Measurements from ENCODE around the gene ITGBL1.
A peak's percentile ranks its signal among the peaks of the same experiment; 100 is the strongest.

ITGBL1 gene

DNA sequence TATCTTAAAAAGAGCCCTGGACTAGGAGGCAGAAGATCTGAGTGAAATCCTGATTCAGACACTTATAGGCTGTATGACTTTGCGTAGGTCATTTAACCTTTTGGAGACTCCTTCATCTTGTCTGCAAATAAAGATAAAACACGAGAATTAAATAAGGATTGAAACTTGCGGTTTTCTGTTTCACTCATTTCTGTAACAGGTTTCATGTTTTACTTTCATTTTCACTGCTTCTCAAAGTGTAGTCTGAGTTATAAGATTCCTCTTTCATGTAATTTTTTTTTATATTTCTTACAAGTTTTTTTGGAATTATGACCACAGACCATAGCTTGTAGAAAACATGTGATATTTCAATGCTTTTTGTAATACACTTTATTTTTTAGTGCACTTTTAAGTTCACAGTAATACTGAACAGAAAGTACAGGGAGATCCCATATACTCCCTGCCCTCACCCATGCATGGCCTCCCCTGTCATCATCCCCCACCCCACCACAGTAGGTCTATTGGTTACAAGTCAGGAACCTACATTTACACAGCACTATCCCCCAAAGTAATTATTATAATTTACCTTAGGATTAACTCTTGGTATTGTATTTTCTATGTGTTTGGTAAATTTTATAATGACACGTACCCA, 174.6 kb downstream of the ITGBL1 start:
- peak; percentile 7 for DNase-seq (ENCODE audit: low read depth)

DNA sequence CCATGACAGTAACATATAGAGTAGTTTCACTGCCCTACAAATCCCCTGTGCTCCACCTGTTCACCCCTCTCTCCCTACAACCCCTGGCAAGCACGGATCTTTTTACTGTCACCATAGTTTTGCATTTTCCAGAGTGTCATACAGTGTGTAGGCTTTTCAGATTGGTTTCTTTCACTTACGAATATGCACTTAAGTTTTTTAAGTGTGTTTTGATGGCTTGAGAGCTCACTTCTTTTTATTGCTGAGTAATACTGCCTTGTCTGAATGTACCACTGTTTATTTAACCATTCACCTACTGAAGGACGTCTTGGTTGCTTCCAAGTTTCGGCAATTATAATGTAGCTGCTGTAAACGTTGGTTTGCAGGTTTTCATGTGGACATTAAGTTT, 175.1 kb downstream of the ITGBL1 start:
- DNase-seq (ENCODE audit: low read depth), result peak; percentile 12

DNA sequence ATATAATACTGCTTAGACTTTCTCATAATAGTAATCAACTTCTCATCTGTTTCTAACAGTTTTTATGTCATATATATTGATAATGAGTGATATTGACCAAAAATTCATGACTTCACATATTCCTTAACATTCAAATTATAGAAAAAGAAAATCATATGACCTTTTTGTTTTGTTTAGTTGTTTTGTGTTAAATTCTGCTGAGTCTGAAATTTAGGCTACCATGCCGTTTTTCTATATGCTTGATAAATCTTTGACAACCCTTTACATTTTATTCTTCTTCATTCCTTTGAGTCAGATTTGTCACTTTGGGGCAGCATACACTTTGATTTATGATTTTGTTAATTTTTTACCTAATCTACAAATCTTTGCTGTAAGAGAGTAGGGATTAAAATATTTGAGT, 176.4 kb downstream of the ITGBL1 start:
- DNase-seq (ENCODE audit: low read depth), result no peak

DNA sequence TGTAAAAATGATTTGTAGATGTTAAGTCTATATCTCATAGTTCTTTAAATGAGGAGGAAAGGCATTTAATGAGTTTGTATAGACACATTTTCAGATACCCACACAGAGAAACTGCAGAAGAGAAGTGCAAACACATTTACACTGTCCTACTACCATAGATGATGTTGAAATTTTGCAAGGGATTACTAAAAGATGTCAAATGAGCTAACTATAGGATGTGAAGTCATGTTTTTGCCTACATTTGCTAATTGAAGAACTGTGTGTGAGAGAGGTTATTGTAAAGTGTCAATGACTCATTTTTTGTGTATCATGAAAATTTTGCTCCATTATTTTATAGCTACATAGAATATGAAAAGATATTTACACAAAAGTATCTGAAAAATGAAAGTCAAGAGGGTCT, 178.9 kb downstream of the ITGBL1 start:
- no peak for DNase-seq (ENCODE audit: low read depth)

DNA sequence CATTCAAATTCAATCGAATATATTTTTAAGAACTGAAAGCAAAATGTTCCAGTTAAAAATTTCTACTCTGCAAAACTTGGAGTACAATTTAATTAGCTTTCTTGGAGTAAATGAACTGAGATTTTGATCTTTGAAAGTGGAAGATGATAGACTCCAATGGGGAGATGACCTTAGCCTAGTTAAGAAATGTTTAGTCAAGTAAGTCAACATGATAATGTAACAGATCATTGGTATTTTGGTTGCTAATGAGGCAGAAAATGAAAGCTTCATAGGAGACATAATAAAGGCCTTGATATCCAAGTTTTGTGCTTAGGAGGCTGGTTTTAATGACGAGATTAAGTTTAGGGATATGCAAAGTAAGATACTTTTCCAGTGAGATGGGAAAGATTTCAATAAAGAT, 181.7 kb downstream of the ITGBL1 start:
- no peak for DNase-seq (ENCODE audit: low read depth)

DNA sequence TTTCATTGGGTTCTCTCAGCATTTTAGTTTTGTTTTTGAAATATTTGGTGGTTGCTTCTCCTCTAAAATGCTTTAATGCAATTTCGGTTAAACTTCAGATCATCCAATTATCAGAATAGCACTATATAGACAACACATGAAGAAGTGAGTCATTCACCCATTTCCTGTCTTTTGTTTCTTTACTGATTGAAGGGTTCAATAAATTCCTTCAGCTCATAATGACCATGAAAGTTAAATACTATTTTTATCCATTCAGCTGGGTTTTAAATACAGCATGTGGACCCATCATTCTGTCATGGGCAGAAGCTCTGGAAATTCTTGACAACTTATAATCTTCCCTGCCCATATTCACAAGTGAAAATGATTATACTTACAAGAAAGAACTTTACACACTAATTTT, 187.2 kb downstream of the ITGBL1 start:
- peak; percentile 36 for DNase-seq (ENCODE audit: low read depth)

DNA sequence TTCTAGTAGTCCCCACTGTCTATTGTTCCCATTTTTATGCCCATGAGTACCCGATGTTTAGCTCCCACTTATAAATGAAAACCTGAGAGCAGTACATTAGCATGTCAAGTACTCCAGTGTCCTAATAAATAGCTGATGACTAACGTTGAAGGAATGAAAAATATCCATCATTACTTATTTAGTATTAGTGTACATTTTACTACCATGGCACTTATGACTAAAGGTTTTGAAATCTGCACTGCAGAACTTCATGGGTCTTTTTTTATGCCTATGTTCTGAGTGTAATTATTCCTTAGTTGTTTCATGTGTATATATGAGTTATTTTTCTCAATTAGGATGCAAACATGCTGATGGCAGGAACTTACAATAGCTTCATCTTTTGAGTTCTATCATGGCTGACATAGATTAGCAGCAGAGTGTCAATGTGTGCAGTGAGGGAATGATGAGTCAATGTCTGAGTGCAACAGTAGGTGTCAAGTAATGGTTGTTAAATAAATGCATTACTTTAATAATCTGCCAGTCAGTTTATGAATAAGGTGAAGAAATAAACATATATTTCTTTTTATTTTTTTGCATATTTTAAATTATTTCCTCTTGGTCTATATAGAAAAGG, 188.4 kb downstream of the ITGBL1 start:
- DNase-seq (ENCODE audit: low read depth), result peak; percentile 93

DNA sequence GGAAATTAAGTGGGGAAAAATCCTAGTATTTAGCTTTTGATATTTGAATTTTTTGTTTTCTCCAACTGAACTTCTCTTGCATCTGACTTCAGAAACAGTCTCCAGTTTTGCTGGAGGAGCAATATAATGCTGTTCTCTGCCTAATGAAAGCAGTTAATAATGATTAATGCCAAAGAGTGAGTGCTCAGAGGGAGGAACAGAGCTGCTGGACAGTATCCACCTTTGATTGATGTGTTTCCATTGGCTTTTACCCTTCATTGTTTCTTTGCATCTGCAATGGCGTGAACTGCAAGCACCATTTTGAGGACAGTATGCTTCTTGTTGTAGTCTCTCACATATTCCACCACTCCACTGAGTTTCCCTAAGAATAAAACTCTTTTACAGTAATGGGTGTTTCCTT, 193.4 kb downstream of the ITGBL1 start:
- DNase-seq (ENCODE audit: low read depth), result no peak

DNA sequence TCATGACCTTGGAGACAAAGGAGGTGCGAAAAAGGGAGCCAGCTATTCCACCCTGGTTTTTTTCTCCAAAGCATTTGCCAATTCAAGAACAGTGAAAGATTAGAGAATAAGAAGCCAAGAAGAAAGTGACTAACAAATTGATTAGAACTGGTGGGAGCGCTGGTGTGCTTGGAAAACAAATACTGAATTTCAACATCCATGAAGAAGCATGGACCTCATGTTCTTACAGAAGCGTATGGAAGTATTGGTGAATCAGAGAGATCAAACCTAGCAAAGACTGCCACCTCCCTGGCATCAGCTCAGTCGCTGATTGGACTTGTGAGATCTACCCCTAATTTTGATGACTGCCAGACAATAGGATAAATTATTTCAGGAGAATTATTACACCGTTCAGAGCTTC, 195.3 kb downstream of the ITGBL1 start:
- DNase-seq (ENCODE audit: low read depth), result no peak

DNA sequence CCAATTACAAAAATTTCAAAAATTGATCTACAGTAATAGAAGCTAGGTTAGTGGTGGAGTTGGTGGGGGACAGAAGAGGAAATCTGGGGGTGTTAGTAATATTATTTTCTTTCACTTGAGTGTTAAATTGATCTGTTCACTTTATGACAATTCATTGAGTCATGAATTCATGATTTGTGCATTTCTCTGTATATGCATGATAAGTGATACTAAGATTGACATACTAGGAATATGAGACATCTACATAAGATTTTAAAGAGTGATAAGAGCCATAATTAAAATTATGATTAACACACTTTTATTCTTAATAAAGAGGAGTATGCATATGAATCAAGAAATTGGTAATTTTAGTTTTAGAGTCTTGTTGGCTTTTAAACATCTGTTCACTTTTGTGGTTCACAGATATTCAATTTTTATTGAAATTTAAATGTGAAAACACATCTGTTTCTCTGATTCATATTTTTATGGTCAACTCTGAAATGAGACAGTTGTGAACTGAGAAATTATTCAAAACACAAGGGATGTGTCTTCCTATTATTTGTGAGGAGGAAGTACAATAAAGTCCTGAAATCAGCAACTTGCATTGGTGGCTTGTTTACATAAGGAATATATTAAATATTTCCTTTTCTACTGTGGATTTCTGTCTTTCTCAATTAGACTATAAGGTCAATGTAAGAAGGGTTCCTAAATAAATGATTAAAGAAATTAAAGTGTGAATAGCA, 196.5 kb downstream of the ITGBL1 start:
- no peak for DNase-seq (ENCODE audit: low read depth)

DNA sequence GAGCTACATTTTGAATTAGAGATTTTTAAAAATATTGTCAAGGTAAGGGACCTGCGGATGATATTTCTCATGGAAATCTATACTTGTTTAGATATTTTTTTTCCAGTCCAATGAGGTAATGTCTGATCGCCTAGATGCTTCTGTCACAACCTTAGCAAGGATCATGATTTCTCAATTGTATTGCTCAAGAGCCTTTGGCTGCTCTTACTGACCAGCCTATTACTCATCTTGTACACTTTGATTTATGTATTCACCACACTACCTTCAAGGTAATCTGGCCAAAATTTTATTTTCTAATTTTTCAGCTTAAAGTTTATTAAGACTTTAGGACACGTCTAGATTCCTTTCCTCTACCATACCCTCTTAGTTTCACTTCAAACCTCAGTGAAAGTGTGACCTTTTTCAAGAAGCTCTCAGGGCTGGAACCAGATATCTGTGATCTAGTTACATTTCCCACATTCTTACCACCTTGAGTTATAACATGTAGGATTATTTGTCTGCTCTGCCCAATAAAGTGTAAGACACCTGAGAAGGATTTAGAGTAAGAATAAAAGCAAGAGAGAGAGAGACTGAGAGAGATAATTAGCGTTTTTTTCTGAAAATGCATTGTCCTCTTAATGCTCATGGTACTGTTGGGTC, 197.1 kb downstream of the ITGBL1 start:
- DNase-seq (ENCODE audit: low read depth), result peak; percentile 64

DNA sequence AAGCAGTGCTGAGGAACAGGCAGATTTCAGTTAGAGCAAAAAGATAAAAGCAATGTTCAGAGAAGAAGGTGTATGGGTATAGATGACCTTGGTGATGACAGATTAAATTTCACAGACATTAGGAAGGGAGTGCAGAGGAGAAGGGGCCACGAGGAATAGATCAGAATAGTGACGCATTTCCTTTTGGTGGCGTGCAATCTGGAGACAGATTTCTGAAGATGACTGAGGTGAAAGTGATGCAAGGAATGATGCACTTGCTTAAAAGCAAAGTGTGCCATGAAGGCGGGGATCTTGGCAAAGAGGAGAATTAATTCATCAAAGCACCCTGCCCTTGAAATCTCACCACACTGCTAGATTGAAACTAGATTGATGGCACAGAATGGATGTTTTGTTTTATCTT, 202.4 kb downstream of the ITGBL1 start:
- peak; percentile 38 for DNase-seq (ENCODE audit: low read depth)

DNA sequence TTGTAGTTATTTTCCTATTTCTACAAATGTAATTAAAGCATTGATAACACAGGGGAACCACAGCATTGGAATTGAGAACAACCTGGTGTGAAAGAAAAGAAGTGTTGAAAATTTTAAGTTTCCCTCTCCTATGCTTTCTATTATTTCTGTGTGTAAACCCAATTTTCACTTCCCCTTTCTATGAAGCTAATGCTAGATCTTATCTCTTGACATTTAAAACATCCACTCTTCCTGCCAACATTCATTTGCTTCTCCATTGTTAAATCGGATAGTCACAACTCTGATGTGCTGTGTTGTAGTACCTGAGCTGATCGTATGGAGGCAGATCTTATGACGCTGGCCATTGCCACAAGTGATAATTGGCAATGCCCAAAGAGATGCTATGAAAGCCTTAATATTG, 203.0 kb downstream of the ITGBL1 start:
- DNase-seq (ENCODE audit: low read depth), result no peak

DNA sequence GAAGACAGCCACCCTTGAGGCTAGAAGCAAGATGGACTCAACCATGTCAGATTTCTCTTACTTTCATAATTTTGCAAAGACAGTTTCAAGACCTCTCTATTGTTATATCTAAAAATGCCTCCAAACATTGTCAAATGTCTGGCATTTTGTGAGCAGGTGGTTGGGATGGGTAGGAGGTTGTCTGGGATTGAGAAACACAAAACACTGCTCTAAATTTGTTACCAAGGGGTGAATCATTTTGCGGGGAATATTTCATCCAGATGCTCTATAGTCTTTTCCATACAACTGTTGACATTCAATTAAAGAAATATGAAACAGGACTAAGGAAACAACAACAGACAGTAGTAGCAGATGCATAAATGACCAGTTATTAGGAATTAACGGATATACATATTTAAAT, 208.2 kb downstream of the ITGBL1 start:
- no peak for DNase-seq (ENCODE audit: low read depth)

DNA sequence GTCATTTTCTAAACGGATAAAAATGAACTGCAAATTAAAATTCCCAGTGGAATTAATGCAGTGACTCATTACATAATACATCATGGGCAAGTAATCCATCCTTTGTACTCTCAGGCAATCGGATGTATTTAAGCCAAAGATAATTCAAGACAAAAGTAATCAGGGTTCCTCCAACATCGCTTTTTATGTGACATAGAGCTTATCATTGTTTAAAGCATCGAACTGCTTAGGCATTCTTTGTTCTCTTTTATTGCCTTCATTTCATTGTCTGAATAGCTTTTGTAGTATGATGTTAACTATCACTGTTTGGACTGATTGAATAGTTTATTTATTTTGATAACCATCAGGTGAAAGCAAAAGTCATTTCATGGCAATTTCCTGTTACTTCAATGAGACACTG, 209.4 kb downstream of the ITGBL1 start:
- peak; percentile 22 for DNase-seq (ENCODE audit: low read depth)

DNA sequence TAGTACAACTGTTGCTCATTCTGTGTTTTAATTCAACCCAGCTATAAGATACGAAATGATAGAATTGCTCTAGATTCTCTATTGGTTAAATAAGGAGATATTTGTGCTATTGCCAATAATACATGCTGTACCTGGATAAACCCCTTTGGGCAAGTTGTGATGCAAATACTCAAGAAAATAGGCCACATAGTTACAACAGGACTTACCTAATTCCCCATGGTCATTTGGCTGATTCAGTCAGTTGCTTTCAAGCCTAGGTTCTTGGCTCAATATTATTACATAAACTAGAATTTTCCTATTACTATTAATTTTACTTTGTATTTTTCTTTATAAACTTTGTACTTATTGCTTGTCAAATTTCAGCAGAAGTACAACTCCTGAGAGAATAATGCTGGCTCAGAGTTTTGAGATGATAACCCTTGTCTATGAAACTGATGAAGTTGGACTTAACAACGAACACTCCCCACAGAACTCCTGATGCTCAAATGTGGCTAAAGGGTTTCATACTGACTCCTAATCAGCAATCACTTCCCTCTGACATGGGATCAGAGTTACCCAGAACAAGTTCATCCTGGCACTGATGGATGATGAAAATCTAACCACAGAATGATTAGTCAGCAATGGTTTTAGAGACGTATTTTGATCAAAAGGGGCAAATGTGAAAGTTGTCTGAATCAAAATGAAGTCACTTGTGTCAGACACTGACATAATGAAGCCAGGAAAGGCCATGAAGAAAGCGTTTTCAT, 221.1 kb downstream of the ITGBL1 start:
- no peak for DNase-seq (ENCODE audit: low read depth)

DNA sequence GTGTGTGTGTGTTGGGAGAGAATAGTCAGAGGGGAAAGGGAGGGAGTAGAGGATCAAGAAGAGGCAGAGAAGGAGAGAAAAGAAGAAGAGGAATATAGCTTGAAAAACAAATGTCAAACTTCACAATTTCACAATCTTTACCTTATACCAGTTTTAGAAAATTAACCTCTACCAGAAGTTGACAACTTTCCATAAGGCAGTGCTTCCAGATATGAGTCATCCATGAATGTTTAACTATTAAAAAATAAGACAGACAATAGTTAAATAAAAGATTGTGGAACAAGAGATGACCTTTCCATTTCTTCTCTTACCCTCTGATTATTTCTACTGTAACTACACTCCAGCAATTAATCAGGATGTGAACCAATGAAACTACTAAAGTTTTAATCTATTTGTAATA, 229.4 kb downstream of the ITGBL1 start:
- peak; percentile 18 for DNase-seq (ENCODE audit: low read depth)

DNA sequence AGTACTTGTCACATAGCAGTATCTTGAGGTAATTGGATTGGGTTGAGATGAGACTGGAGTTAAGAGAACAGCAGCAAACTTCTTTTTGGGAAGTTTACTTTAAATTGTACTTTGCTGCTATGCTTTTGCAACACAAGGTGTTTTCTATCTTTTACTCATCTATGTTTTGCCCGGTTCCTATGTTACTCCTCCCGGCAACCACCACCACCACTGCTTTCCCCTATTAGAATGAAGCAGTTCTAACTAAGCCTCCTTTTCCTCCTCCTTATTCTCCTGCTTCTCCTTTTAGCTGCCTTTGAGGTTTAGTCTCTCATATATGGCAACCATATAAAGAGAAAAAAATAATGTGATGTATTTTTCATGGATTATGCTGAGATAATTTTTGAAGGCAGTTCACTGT, 233.5 kb downstream of the ITGBL1 start:
- DNase-seq (ENCODE audit: low read depth), result no peak

DNA sequence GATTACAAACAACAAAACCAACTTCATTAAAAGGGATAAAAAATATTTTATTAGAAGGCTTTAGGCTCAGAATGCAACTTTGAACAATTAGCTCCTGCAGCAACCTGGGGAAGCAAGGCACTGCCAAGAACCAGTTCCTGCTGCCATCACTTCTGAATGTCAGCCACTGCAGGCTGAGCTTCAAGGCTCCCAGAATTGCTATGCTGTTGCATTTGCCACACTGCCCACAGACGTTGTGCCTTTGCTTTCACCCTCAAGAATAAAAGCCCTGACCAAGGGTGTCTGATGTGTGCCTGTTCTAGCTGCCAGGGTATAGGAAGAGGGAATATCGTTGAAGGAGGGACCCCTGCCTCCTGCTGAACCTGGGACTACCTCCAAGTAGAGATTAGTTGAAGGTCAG, 238.4 kb downstream of the ITGBL1 start:
- DNase-seq (ENCODE audit: low read depth), result no peak

DNA sequence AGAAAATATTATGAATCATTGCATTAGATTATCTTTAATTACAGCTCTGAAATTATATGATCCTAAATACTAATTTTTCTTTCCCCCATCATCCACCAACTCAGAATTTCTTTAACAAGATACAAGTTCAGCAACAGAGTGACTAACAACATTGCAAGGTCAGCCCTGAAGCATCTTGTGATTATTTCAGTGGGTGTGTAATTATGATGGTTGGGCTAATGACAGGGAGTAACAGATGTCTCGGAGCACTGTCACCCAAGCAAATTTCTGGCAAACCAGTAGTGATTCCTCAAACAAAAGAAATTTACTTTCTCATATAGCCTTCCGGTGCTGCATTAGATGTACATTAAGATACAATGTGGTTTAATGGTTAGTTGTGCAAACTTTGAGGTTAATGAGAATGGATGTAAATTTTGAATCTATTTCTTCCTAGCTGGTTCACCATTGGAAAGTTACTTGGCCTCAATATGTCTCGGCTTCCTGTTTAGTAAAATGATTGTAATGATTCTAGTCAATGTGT, 238.9 kb downstream of the ITGBL1 start:
- DNase-seq (ENCODE audit: low read depth), result peak; percentile 35

DNA sequence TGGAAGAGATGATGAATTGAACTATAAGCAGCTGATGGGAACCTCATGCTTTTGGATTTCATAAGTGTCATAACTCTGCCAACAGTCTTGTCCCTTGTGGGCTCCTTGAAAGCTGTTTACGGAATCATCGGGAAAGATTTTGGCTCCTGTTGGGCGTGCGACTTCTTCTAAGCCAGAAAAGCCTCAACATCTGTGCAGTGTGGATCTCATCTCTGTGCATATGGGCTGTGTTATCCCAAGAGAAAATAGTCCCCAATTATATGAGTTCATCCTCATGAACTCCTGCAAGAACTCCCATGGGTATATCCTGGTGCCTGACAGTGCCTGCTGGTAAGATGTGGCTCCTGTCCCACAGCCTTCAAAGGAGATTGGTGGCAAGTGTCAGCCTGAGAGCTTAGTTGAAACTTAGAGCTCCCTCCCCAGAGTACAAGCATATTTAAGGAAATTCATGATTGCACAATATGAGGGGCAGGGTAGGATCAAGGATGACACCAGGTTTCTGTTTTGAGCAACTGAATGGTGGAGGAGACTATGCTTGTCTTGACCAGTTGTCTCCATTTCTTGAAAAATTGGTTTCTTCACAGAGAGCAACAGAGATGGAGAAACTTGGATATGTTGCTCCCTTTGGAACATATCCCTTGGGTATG, 243.5 kb downstream of the ITGBL1 start:
- DNase-seq (ENCODE audit: low read depth), result no peak

DNA sequence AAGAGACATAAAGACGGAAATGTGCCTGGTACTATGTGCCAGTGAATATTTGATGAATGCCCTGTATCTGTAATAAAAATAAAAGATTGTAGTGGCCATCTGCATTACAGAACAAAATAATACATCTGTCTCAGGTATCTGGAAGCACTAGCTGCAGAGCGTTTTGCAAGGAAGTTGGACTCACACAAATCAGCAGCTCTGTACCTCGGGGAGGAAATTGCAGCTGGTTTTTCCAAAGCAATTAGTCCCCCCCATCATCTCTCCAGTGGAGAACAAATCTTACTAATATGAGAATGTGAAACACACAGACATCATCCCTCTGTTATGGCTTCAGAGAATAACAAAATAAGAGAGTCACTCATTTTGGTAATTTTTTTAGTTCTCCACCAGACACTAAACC, 245.3 kb downstream of the ITGBL1 start:
- no peak for DNase-seq (ENCODE audit: low read depth)
